ENCODE data around the gene AGPAT4. TPM values are rescaled to one million over a fixed set of nuclear protein-coding genes. Genes with fewer than 3 reads are reported as not detected.

AGPAT4 gene
- total and polyA plus RNA-seq, 2 of the 13 experiments (the other 11 are each of a cell fraction or from before 2014, with no cell fraction given) = 0.07 to 0.13 TPM

DNA sequence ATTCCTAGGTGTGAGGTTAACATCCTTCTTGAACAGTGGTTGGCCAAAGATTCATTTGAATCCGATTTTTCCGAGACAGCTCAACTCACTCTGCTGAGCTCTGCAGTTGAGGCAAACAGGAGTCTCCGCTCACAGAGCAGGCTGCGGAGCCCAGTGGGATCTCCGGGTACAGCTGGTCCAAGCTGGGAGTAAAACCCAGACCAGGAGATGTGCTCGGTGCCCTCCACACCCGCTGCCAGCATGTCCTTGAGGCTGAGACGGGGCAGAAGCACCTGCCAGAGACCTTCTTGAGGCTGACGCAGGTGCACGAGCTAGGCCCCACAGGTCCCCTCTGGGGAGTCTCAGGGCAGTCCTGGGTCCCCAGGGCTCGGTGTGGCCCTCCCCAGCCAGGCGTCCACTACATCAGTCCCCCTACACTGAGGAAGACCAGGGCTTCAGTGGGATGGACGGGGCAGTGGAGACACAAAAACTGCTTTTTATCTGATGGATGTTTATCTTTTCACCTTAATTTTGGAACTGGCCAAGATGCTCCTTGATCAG is 119.0 kb downstream of the AGPAT4 start:
- Histone ChIP-seq H4K20me1 (ENCODE audit: insufficient read depth, low read length) (no peaks in the 10 kb centered on the region), H3K79me2 (ENCODE audit: insufficient read depth, low read length) (no peaks in the 10 kb centered on the region), H3K9ac (ENCODE audit: insufficient read depth, low read depth, low read length) (no peak overlapping the region), H3K9me3 (ENCODE audit: low read length) (no peaks in the 10 kb centered on the region), H3K27ac (ENCODE audit: extremely low read length, insufficient read depth, low read length) (no peak overlapping the region), H3K4me2 (ENCODE audit: low read depth, low read length) (no peak overlapping the region), H3K36me3 (replicated peaks in 1 of 2; ENCODE audit: control insufficient read depth in 1 of 2, insufficient read depth in 2 of 2, low read length in 2 of 2) (no peaks in the 10 kb centered on the region), H3K4me1 (ENCODE audit: insufficient read depth, low read length) (no peaks in the 10 kb centered on the region), H2AFZ (ENCODE audit: low read length) (no peak overlapping the region), H3K27me3 (ENCODE audit: control insufficient read depth in 1 of 2, insufficient read depth in 2 of 2, low read length in 2 of 2) (peaks cover 2 to 23% of the 10 kb centered on the region in 2 experiments; a peak in 4 of 5 replicates), H3K4me3 (replicated peaks in 1 of 3; ENCODE audit: insufficient read depth in 1 of 3, low read depth in 2 of 3, low read length in 3 of 3) (no peak overlapping the region)
- ChIA-PET CTCF (ENCODE audit: low intra/inter-chr PET ratio, low total read pairs) (no interaction called here), POLR2A (no interaction called here)
- no peak for TF ChIP-seq ARID2 (CRISPR knock-in tag; IDR thresholded peaks at IDR 0.05; ENCODE audit: borderline replicate concordance)
- no peak for TF ChIP-seq ZZZ3 (CRISPR knock-in tag; IDR thresholded peaks at IDR 0.05; ENCODE audit: borderline replicate concordance)
- WGBS (ENCODE audit: low lambda C conversion rate) = 57% methylated on average over 4 of the region's 13 CpGs
- in situ Hi-C loops (cut with HindIII; ENCODE audit: extremely low pct_ligation_motif_present, low pct_unique_long_range_greater_than_20kb) = no loop called here
- BruUV-seq (replicated peaks) = no TSS peak
- intact Hi-C loops (cut with micrococcal nuclease; ENCODE audit: unreplicated experiment) = no loop called here
- ATAC-seq (no peak), FAIRE-seq (no peak), DNase-seq (ENCODE audit: low spot score) (no peak)

- no peaks in the 10 kb centered on the region for H3K36me3 ChIP-seq (replicated peaks in 1 of 2; ENCODE audit: control insufficient read depth in 1 of 2, insufficient read depth in 2 of 2, low read length in 2 of 2)
- H3K79me2 ChIP-seq (ENCODE audit: insufficient read depth, low read length) = no peaks in the 10 kb centered on the region
- peaks cover 2 to 23% of the 10 kb centered on the region in 2 experiments; a peak in 4 of 5 replicates for H3K27me3 ChIP-seq (ENCODE audit: control insufficient read depth in 1 of 2, insufficient read depth in 2 of 2, low read length in 2 of 2)
- H4K20me1 ChIP-seq (ENCODE audit: insufficient read depth, low read length) = no peaks in the 10 kb centered on the region
- TF ChIP-seq, protein P1, sequence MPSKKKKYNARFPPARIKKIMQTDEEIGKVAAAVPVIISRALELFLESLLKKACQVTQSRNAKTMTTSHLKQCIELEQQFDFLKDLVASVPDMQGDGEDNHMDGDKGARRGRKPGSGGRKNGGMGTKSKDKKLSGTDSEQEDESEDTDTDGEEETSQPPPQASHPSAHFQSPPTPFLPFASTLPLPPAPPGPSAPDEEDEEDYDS (CRISPR knock-in tag; IDR thresholded peaks at IDR 0.05) = no peak
- TF ChIP-seq KDM1A (CRISPR knock-in tag; IDR thresholded peaks at IDR 0.05) (no peak), HNRNPUL1 (IDR thresholded peaks at IDR 0.05; ENCODE audit: low read depth, low read length) (no peak), HINFP (CRISPR knock-in tag; IDR thresholded peaks at IDR 0.05; ENCODE audit: low read depth) (no peak)
- WGBS (ENCODE audit: low lambda C conversion rate) = 42% methylated on average over 8 of the region's 10 CpGs
- no peak for FAIRE-seq
- H3K9ac ChIP-seq (ENCODE audit: insufficient read depth, low read depth, low read length) = no peak overlapping the region
- H3K27ac ChIP-seq (ENCODE audit: extremely low read length, insufficient read depth, low read length) = no peak overlapping the region
- no peaks in the 10 kb centered on the region for H3K9me3 ChIP-seq (ENCODE audit: low read length)
- POLR2A ChIA-PET = no interaction called here
- in situ Hi-C loops (cut with HindIII; ENCODE audit: extremely low pct_ligation_motif_present, low pct_unique_long_range_greater_than_20kb) = no loop called here
- intact Hi-C loops (cut with micrococcal nuclease; ENCODE audit: unreplicated experiment) = no loop called here
- H3K4me3 ChIP-seq (replicated peaks in 1 of 3; ENCODE audit: insufficient read depth in 1 of 3, low read depth in 2 of 3, low read length in 3 of 3) = no peak overlapping the region
- no peaks in the 10 kb centered on the region for H3K4me1 ChIP-seq (ENCODE audit: insufficient read depth, low read length)
- BruUV-seq (replicated peaks) = no TSS peak
- ATAC-seq = no peak
- H3K4me2 ChIP-seq (ENCODE audit: low read depth, low read length) = no peak overlapping the region
- no peak overlapping the region for H2AFZ ChIP-seq (ENCODE audit: low read length)
- CTCF ChIA-PET (ENCODE audit: low intra/inter-chr PET ratio, low total read pairs) = interaction anchor here (1.5 kb wide), 1 partner anchor 217 kb away, joined by 6 read pairs; no protein-coding TSS in a partner anchor
- DNase-seq (ENCODE audit: low spot score) = no peak
Observed at GRCh38 chr6:161153725-161154124, 120.1 kb downstream of the AGPAT4 start.

Data from HepG2 (cell line).